ENCODE data around the gene RYR3. TPM values are rescaled to one million over a fixed set of nuclear protein-coding genes. Genes with fewer than 3 reads are reported as not detected.
"Not testable (repeated sequence)": the region's sequence is repeated elsewhere in the genome, so short reads cannot be mapped to it uniquely, and the experiment has no call there.

Gene RYR3
- total RNA-seq, 1 donor from 2014 or later = 15.4 TPM

- DNase-seq = no peak
Observed at GRCh38 chr15:33586786-33587697, 276.3 kb downstream of the RYR3 start.

DNA sequence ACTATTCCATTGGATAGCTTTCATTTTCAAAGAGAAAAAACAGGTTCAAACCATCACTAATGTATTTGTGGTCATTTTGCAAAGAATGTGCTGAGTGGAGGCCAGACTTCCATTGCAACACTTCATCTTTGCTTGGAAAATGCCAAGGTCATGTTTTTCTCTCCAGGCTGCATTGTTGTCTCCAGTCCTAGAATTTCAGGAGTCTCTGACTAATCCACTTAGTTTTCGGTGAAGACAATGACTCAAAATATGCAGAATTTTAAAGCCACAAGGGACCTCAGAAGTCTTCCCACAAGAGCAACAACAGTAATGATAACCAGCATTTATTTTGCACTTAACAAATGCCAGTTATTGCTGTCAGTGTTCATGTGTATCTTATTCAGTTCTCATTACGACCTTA lies 277.0 kb downstream of the RYR3 start:
- no peak for DNase-seq

DNA sequence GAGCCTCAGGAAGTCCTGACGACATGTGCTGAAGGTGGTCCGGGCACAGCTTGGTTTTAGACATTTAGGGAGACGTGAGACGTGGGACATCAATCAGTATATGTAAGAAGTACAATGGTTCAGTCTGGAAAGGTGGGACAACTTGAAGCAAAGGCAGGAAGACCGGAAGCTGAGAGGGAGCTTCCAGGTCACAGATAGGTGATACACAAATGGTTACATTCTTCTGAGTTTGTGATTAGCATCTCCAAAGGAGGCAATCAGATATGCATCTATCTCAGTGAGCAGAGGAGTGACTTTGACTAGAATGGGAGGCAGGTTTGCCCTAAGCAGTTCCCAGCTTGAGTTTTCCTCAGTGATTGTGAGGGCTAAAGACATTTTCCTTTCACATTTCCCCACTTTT lies 282.1 kb downstream of the RYR3 start:
- no peak for DNase-seq

- not testable (repeated sequence) for DNase-seq
Observed at GRCh38 chr15:33598382-33598781, 287.6 kb downstream of the RYR3 start.

- DNase-seq = no peak
Observed at GRCh38 chr15:33600212-33600611, 289.4 kb downstream of the RYR3 start.

DNA sequence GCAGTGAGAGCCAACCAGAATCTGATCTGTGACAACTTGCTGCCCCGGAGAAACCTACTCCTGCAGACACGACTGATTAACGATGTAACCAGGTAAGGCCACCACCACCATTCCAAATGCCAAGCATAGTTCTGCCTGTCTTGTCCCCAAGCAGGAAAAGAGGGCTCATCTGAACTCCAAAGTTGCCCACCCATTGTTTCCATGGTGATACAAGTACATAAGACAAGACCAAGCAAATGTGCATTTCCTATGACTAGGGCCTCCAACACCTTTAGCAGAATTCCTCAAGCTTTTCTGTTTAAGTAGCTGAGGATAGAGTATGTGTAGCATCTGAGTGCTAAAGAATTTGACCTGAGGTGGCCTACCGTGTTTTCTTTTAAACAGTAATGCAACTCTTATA lies 290.7 kb downstream of the RYR3 start:
- DNase-seq = no peak

DNA sequence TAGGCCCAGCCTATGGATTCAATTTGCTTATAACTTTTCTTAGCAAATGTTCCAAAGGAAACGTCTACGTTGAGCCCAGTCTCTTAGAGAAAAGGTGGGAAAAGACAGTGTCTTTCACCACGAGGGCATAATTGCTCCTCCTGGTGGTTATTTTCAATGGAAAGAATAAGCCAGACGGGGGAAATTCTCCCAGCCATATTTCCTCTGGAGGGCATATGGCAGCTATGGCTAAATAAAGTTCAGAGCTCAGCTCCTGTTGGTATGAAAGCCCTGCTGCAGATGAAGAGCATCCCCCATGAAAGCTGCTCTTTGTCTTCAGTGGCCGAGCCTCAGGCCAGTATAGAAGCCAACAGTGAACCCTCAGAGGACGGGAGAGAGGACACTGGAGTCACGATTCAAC lies 297.9 kb downstream of the RYR3 start:
- no peak for DNase-seq

- DNase-seq = no peak
Observed at GRCh38 chr15:33612721-33613304, 302.0 kb downstream of the RYR3 start.

DNA sequence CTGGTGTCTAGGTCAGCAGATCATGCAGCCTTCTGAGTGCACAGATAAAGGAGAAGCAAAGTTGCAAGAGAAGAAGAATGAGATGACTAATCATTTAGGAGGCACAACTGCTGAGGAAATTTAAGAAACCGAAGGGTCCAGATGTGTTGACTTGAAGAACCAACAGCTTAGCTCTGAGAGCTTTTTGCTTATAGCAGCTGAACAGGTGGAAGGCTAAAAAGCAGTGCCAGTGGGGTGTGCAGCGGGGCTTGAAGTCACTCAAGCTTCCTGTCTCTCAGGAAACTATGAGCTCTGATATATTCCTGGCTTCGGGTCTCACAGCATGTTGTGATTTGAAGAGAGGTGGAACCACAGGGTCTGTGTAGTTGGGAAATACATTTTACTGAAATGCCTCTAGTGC lies 305.7 kb downstream of the RYR3 start:
- DNase-seq = no peak

- DNase-seq = no peak
Observed at GRCh38 chr15:33618350-33618749, 307.6 kb downstream of the RYR3 start.

GRCh38 chr15:33621141-33621540 lies 310.4 kb downstream of the RYR3 start:
- no peak for DNase-seq

- no peak for DNase-seq
Observed at GRCh38 chr15:33623010-33623409, 312.2 kb downstream of the RYR3 start.

- DNase-seq = no peak
Observed at GRCh38 chr15:33624439-33624838, 313.7 kb downstream of the RYR3 start.

DNA sequence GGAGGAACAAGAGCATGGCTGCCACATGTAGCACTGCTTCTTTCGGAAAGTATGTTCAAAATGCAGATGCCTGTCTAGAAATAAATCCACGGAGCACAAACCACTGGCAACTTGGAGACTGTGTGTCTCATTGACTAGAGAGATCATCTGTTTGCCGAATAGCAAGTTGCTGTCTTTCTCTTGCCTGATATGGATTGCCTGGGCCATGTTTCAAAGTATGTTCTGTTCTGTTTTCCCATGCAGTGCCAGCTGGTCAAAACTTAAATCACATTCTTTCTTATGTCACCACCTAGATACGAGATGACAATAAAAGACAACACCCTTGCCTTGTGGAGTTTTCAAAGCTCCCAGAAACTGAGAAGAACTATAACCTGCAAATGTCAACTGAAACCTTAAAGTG lies 318.9 kb downstream of the RYR3 start:
- no peak for DNase-seq

DNA sequence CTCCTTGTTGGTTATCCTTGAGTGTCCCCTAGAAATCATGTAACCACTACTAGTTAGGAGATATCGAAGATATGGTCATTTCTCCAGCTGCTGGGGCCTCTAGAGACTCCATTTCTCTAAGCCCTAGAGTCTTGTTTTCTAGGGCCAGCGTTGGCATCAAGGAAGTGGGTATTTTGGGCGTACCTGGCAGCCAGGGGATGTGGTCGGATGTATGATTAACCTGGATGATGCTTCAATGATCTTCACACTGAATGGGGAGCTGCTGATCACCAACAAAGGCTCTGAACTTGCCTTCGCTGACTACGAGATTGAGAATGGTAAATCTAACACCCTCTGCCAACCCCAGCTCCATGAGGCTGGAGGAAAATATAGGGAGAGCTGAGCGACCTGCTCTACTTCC lies 325.5 kb downstream of the RYR3 start:
- no peak for DNase-seq

DNA sequence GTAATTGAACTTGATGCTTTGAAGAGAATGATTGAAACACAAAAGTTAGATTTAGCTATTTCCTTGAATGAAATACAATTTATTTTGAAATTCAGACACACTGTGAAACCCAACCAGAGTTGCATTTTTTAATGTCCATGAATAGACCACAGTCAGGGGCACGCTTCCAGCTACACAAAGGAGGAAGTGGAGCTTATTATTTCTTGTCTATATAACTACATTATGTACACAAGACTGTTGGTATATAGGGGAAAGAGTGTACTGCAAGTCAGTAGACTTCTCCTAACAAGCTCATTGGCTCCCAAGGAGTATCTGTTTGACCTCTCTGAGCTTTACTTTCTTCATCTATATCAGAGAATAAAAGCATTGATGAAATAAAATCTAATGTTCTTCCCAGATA lies 326.2 kb downstream of the RYR3 start:
- DNase-seq = no peak

GRCh38 chr15:33638453-33638852 lies 327.7 kb downstream of the RYR3 start:
- no peak for DNase-seq

DNA sequence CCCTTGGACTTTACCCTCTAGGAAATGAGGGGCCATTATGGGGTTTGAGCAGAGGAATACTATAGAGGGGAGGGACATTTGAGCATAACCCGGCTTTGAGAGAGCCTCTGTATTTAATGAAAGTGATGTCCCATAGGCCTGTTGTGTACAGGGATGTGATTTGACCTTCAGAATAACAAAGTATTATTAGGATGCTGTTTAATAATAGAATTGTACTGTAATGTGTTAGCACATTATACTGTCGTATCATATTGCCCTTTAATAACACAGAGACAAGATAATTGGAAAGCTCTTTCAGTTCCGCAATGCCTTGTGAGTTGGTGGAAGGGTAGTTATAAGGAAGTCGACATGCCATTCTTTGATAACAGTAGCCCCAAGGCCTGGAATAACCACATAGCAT lies 328.3 kb downstream of the RYR3 start:
- no peak for DNase-seq

DNA sequence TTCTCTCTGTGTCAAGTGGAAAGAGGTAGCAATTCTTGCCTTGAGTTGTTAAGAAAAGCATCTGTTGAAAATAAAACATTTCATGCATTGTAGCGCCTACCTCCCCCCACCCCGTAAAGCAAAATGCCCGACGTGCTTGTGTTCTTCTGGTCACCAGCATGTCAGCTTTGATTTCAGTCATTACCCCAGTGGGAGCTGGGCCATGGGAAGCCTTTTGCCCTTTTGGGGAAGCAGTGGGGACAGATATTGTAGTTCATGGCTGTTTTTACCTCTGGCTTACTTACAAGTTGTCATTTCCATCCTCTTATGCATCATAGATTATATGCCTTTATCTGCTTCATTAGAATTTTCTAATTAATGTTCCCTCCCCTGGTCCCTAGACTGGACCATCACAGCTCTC lies 328.7 kb downstream of the RYR3 start:
- no peak for DNase-seq

- DNase-seq = no peak
Observed at GRCh38 chr15:33639978-33640377, 329.2 kb downstream of the RYR3 start.

- no peak for DNase-seq
Observed at GRCh38 chr15:33641069-33641468, 330.3 kb downstream of the RYR3 start.

DNA sequence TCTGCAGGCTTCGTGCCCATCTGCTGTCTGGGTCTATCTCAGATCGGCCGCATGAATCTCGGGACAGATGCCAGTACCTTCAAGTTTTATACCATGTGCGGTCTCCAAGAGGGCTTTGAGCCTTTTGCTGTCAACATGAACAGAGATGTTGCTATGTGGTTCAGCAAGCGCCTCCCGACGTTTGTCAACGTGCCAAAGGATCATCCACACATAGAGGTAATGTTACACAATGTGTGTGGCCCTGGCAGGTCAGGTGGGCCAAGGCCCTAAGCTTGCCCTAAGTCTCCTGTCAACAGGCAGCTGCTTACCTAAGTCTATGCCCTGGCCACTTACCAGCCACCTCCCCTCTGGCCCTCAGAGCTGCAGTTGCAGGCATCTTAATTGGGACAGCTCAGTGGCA lies 333.5 kb downstream of the RYR3 start:
- DNase-seq = no peak

DNA sequence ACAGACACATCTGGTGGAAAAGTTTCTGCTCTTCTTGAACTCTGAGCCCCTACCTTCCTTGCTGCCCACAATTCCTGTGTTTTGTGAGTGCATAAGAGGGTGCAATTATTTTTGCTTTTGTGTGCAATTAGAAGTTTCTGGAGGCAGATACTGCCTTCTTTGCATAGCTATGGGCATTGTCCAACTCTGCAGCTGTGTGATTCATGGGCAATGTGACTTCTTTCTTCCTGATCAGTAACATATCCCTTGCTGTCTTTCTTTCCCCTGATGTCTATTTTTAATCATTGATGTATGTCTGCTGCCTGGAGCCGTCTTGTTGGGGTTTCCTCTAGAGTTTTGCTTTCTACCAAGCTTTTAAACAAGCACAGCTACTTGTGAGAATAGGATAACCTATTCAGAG lies 336.0 kb downstream of the RYR3 start:
- no peak for DNase-seq
